ENCODE results near the gene FREM1.

Gene FREM1

GRCh38 chr9:14749741-14750211, 160.5 kb downstream of the FREM1 start:
- no peak for DNase-seq

- no peak for DNase-seq
Measured at GRCh38 chr9:14748373-14748772, 161.9 kb downstream of the FREM1 start.

- DNase-seq, result no peak
Measured at GRCh38 chr9:14747111-14747510, 163.1 kb downstream of the FREM1 start.

- no peak for DNase-seq
Measured at GRCh38 chr9:14746626-14747025, 163.6 kb downstream of the FREM1 start.

GRCh38 chr9:14744768-14745167, 165.5 kb downstream of the FREM1 start:
- DNase-seq, result no peak

GRCh38 chr9:14741369-14741768, 168.9 kb downstream of the FREM1 start:
- DNase-seq, result no peak

- no peak for DNase-seq
Measured at GRCh38 chr9:14733133-14733532, 177.1 kb downstream of the FREM1 start.

GRCh38 chr9:14731294-14731981, 178.8 kb downstream of the FREM1 start:
- DNase-seq, result no peak

GRCh38 chr9:14730461-14730898, 179.7 kb downstream of the FREM1 start:
- DNase-seq, result no peak

- DNase-seq, result no peak
Measured at GRCh38 chr9:14723301-14723700, 186.9 kb downstream of the FREM1 start.

- no peak for DNase-seq
Measured at GRCh38 chr9:14722391-14723035, 187.7 kb downstream of the FREM1 start, which contains the start of gene CER1. CER1 (minus strand) TSS chr9:14722733; CDS start chr9:14722672, 61 bp downstream.

- DNase-seq, result no peak
Measured at GRCh38 chr9:14719231-14719923, 190.9 kb downstream of the FREM1 start.

GRCh38 chr9:14715102-14715501, 195.1 kb downstream of the FREM1 start:
- DNase-seq, result no peak

- DNase-seq, result no peak
Measured at GRCh38 chr9:14713187-14713767, 197.0 kb downstream of the FREM1 start.

- DNase-seq, result no peak
Measured at GRCh38 chr9:14710804-14711203, 199.4 kb downstream of the FREM1 start.

- DNase-seq, result no peak
Measured at GRCh38 chr9:14706530-14707140, 203.6 kb downstream of the FREM1 start.

- DNase-seq, result no peak
Measured at GRCh38 chr9:14705079-14705478, 205.1 kb downstream of the FREM1 start.

- DNase-seq, result no peak
Measured at GRCh38 chr9:14704281-14704680, 205.9 kb downstream of the FREM1 start.

GRCh38 chr9:14702200-14702720, 208.0 kb downstream of the FREM1 start:
- no peak for DNase-seq

GRCh38 chr9:14693251-14693861, 216.9 kb downstream of the FREM1 start, which contains the start of gene ZDHHC21:
ZDHHC21 (minus strand) TSS chr9:14693432; CDS start chr9:14674340, 19,092 bp downstream.
- peak; percentile 27 for DNase-seq

GRCh38 chr9:14692470-14693250, 217.6 kb downstream of the FREM1 start:
- peak; percentile 4 for DNase-seq
